SK-N-MC (cell line): ENCODE measurements around the gene APOBEC3G.
"Not testable (repeated sequence)": the region's sequence is repeated elsewhere in the genome, so short reads cannot be mapped to it uniquely, and the experiment has no call there.

ENCODE experiments used
- EZH2 ChIP-seq: fragments of 200-600 bp; sonication (generic); IDR thresholded peaks from one replicate; pipeline ENCODE4 v1.6.1; 2017; ENCODE audit warnings: antibody characterized with exemption
- POLR2AphosphoS5 ChIP-seq: IDR thresholded peaks from 2 replicates; pipeline ENCODE4 v1.6.1; 2012; ENCODE audit warnings: mild to moderate bottlenecking, low read depth, low read length, borderline replicate concordance

GRCh38 chr22:39049486-39049885 lies 27.6 kb upstream of the APOBEC3G start:
- not testable (repeated sequence) for TF ChIP-seq POLR2AphosphoS5, EZH2
